Measurements from ENCODE around the gene RPS27.

GRCh38 chr1:153985341-153985912 lies 5.1 kb upstream of the RPS27 start:
- TF ChIP-seq POLR2A (IDR thresholded peaks at IDR 0.05): no peak
- no peak for TF ChIP-seq CTCF (IDR thresholded peaks at IDR 0.05)
